HG02588 (cell line): Measurements from ENCODE around the gene GNAI2.
"Not testable (repeated sequence)": the region's sequence is repeated elsewhere in the genome, so short reads cannot be mapped to it uniquely, and the experiment has no call there.

ENCODE experiments used
- ATAC-seq: cut with Tn5 transposase; IDR thresholded peaks from one replicate; pipeline ENCODE4 v1.9.1; 2021; ENCODE audit warnings: mild to moderate bottlenecking, moderate library complexity; ENCODE audit not compliant: unreplicated experiment

The GNAI2 gene

GRCh38 chr3:50204804-50205412 is 31.1 kb upstream of the GNAI2 start, which contains the start of gene SLC38A3:
TSS of gene SLC38A3 (plus strand) at chr3:50205271. CDS start at chr3:50214200, 8,929 bp downstream.
- ATAC-seq = no peak

DNA sequence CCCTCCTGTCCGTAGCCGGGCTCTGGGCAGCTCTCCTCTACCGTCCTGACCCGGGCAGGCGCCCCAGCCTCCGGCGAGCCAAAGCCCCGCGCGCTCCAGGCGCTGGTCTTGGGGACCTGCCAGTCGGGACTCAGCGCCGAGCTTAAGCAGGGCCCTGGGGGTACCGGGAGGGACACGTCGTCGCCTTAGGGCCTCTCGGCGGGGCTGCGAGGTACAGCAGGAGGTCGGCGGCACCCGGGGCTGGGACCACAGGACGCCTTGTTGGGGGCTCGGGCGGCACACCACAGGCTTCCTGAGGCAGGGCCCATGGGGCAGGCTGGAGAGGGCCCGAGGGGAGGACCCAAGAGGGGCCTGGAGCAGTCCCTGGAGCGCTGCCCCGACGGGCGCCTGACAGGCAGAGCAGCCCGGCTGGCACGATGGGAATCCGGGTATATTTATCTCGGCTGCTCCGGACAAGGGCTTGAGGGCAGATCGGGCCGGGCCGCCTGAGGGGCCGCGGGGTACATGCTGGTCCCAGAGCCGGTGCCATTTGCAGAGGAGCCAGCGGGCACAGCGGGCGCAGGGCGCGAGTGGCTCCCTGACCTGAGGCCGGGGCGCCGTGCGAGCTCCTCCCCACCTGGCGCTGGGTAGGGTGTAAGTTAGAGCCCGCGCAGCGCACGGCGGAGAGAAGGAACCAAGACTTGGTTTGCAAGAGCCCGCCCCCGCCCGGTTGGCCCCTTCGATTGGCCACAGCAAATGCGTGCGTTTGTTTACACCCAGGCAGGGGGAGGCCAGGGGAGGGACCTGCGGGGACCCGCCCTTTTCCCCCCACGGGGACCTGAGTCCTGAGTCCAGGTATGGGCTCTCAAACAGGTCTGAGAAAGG is 30.4 kb upstream of the GNAI2 start:
- no peak for ATAC-seq

DNA sequence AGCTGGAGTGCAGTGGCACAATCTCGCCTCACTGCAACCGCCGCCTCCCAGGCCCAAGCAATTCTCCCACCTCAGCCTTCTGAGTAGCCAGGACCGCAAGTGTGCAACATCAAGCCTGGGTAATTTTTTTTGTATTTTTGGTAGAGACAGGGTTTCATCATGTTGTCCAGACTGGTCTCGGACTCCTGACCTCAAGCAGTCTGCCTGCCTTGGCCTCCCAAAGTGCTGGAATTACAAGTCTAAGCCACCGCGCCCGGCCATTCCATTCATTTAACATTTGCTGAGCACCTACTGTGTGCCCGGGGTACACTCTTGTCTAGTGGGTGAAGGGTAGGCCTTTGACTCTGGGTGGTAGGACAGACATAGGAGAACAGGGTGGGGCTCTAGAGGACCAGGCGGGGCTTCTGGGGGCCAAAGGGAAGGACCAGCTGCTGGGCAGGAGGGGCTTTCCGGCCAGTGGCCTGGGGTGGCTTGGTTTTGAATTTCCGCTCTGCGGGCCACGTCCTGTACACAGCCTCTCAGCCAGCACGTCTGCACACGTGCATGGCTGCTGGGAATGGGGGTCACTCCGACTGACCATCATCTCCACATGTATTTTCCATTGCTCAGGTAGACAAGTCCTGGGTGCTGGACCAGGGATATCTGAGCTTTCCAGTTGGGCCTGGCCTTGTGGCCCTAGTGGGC is 28.5 kb upstream of the GNAI2 start:
- ATAC-seq = no peak

DNA sequence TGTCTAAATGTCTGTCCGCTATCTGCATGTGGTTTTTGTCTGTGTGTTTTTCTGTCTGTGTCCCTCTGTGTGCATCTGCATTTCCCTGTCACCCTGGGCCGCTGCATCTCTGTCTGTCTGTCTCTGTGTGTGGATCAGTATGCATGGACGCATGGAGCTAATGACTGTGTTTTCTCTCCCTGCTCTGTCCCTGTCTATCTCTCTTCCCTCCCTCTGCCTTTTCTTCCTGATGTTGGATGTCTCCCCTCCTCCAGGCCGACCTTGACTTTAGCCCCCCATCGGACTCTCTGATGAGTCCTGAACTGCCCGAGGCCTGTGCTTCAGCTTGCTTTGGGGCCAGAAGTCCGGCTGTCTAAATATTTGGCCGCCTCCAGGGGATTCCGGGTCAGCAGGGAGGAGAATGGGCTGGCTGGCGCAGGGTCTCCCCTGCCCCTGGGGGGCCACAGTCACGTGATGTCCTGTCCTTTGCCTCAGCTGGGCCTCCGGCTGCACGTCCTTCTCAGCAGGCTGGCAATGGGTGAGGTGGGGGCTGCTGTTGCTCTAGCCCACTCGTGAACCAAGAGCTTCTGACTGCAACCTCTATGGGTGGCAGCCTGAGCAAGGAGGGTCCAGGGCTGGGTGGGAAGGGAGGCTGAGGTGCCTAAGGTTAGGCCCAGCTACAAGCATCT is 27.2 kb upstream of the GNAI2 start:
- ATAC-seq = no peak

DNA sequence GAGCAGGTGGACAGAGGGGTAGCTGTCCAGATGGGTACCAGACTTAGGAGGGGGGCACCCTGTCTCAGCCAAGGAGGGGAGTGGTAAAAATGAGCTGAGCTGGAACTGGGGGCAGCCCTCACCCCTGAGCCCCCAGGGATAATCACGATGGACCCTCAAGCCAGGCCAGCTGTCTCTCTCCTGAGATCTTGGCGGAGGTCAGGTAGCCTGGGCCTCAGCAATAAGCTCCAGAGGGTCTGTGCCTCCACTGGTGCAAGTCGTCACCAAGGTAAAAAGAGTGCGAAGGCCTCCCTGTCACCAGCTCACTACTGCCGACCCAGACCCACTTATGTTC is 25.9 kb upstream of the GNAI2 start:
- no peak for ATAC-seq

DNA sequence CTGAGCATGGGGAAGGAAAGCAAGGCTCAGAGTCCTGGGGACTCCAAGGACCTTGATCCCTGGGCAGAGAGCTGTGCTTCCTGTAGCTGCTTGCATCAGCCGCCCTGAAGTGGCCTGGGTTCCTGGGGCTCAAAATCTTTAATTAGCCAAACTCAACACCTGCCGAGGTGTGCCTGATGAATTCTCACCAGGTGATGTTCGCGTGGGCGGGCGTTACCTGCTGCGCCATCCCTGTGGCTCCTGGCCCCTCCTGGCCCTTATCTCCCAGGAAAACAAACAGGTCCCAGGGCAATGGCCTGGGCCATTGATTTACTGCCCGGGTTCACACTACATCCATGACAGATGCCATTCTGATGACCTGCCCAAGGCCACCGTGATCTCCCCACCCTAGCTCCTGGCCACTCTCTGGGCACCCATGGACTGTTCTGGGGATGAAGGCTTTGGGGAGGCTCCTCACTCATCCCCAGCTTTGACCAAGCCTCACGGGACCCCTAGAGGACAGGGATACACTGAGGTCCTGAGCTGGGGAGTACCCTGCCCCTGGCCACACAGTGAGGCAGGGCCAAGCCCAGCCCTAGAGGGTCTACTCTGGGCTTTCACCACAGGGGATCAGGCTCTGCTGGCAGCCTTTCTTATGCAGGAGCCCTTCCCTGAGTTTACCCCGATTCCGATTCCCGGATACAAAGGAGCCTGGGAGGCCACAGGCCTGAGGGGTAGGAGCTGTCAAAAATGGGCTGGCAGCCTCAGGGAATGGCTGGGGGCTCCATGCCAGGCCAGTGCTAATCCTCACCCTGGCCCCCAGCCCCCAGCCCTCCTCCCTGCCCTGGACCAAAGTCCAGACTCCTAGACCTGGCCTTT is 25.3 kb upstream of the GNAI2 start:
- no peak for ATAC-seq

- ATAC-seq = not testable (repeated sequence)
These were observed 24.7 kb upstream of the GNAI2 start for GRCh38 chr3:50211368-50211717.

DNA sequence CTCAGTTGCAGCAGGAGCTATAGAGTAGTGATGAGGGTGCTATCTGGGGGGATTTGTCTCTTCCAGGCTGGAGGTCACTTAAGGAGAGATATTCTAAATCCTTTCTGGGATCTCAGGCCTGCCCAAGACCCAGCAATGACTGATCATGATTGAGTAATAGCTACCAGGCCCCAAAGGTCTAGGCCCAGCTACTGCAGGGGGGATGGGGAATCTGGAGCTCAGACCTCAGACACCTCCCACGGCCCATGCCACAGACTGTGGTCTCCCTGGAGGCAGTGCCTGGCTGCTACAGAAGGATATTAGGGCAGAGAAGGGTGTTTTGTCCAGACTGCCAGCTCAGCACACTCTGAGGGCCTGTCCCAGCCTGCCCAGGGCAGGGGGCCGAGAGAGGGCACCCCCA is 24.1 kb upstream of the GNAI2 start:
- ATAC-seq = no peak

DNA sequence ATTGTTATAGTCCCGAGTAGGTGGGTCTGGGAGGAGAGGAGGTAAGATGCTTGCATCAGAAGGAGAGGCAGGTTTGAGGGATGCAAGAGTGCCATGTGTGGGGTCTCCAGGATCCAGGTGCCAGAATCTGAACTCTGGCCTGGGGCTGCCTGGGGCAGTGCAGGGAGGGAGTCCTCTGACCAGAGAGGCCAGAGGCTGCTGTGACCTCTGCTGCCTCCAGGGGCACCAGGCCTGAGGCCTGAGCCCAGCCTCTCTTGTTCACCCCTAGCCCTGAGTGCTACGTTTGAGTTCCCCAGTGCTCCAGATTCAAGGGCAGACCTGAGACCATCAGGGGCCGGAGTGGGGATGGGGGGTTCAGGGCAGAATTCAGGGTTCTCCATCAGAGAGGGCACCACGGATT is 23.5 kb upstream of the GNAI2 start:
- ATAC-seq = no peak

GRCh38 chr3:50212971-50213370 is 23.0 kb upstream of the GNAI2 start:
- ATAC-seq = no peak

GRCh38 chr3:50213373-50213772 is 22.6 kb upstream of the GNAI2 start:
- ATAC-seq = no peak

DNA sequence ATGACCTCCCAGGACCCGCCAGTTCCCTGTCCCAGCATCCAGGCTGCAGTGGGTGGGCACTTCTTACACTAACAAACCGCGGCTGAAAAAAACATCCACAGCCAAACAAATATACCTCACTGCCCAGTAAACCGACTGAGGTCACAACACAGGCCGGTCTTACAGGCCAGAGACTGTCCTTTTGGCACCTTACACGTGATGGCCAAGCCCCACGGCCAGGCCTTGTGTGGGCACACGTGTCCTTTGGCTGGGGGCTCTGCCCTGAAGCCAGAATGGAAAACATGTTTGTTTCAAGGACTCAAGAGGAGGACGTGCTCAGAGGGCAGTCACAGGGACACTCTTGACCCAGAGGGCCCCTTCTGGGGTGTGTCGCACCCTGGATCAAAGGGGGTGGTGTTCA is 21.2 kb upstream of the GNAI2 start:
- no peak for ATAC-seq

DNA sequence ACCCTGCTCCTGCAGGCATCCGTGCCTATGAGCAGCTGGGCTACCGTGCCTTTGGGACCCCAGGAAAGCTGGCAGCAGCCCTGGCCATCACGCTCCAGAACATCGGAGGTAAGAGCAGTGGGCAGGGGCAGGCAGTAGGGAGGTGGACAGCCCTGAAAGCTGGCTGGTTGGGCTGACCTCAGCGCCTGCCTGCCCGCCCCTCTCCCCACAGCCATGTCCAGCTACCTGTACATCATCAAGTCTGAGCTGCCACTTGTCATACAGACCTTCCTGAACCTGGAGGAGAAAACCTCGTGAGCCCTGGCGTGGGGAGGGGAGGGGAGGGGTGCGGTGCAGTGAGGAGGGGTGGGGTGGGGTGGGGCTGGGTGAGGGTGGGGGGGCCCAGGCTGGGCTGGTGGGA is 20.5 kb upstream of the GNAI2 start:
- ATAC-seq = no peak

GRCh38 chr3:50217681-50218080 is 18.3 kb upstream of the GNAI2 start:
- ATAC-seq = no peak

- no peak for ATAC-seq
These were observed 17.6 kb upstream of the GNAI2 start for GRCh38 chr3:50218448-50218847.

- no peak for ATAC-seq
These were observed 16.7 kb upstream of the GNAI2 start for GRCh38 chr3:50219285-50219684.

GRCh38 chr3:50220109-50220508 is 15.9 kb upstream of the GNAI2 start:
- no peak for ATAC-seq

DNA sequence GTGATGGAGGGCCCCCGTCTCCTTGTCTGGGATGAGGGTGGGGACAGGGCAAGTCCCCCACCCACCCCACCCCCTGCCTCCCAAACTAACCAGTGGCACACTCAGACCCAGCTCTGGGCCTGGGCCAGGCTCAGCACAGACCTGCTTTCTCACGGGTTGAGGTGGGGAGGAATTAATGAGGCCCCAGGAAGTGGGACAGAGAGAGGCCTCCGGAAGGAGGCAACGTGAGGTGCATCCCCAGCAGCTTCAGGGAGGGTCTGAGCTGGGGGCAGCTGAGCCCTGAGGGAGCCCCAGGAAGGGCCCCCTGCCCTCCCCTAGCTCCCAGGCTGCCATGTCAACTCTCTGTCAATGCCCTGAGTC is 15.0 kb upstream of the GNAI2 start:
- ATAC-seq = no peak

- ATAC-seq = no peak
These were observed 14.4 kb upstream of the GNAI2 start for GRCh38 chr3:50221411-50222168.

DNA sequence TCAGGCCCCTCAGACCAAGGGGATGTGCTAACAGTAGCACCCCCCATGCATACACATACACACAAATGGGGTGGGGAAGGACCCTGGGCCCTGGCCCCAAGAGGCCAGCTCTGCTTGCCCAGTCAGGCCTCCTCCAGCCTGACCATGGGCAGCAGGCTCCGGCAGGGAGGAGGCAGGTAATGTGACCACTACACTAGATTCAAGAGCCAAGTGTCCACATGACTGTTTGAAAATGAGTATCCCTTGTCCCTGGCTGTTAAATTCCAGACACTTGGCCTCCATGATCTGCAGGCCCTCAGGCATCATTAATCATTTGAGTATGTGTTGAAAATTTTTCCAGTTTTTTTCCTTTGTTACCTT is 13.9 kb upstream of the GNAI2 start:
- ATAC-seq = no peak
